Astrocyte of the hippocampus (primary cell): Measurements from ENCODE around the gene RPS19BP1.

Source experiments
- DNase-seq: peaks from one replicate; pipeline ENCODE4 v3.0.0; 2011; ENCODE audit warnings: low read depth, low spot score

The RPS19BP1 gene, protein sequence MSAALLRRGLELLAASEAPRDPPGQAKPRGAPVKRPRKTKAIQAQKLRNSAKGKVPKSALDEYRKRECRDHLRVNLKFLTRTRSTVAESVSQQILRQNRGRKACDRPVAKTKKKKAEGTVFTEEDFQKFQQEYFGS

DNA sequence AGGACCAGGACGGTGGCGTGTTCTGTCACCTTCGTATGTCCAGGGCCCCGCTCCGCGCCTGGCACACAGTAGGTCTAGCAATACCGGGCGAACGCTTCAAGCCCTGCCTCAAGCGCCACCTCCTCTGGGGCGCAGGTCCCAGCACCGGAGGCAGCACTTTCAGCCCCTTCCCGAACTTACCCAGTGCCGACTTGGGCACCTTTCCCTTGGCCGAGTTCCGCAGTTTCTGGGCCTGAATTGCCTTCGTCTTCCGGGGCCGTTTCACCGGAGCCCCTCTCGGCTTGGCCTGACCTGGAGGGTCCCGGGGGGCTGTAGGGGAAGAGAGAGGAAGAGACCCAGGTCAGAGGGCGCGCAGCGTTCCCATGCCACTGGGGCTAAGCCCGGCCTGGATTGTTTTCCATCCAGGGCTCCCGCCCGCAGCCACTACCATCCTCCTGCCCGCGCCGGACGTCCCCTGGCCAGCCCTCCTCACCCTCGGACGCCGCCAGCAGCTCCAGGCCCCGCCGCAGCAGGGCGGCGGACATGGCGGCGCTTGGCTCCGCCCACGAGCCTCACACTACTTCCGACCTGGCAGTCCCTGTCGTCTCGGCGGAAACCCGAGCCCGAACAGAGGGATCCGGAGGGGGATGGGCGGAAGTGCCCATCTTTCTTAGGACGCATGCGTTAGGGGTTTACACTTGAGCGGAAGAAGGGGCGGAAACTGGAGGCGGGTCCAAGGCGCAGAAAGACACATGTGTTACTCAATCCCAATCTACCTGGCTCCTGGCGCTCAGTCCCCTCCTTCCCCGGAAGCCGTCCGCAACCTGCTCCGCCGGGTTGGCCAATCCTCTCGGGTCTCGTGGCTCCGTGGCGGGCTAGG is at the start of gene RPS19BP1:
TSS of gene RPS19BP1 (minus strand) at position 534 of the 859 bp plus-strand sequence. CDS start at position 524, 10 bp downstream.
- peak; percentile 100 for DNase-seq

DNA sequence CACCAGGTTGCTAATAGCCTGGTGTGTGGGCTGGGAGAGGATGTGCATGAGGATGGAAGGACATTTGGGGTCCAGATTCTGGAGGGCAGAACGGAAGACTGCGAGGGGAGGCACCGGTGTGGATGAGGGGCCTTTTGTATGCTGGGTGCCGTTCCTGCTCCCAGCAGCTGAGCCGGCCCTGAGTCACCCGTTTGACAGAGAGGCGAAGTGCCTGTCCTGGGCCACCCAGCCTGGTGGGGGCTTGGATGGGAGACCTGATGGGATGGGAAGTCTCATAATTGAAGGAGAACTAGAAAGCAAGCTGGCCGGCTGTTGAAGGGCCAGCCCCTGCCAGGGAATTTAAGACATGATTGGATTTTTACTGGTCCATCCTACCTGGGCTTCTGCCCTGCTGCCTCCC is 48.8 kb upstream of the RPS19BP1 start:
- DNase-seq: no peak

DNA sequence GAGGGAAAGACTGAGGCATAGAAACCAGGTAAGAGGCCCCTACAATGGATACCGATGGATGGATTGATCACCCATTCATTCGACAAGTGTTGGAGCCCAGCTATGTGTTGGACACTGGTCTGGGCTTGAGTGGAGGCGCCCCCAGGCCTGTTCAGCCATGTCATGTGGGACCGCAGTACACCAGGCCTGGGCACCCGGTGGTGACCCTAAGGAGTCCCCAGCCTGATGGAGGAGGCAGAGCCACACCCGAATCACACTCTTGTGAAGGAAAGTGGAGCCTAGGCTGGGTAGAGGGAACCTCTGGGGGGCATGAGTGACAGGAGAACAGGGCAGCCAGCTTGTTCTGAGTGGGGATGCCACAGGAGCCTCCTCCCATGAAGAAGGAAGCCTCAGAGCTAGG is 48.2 kb upstream of the RPS19BP1 start:
- no peak for DNase-seq

DNA sequence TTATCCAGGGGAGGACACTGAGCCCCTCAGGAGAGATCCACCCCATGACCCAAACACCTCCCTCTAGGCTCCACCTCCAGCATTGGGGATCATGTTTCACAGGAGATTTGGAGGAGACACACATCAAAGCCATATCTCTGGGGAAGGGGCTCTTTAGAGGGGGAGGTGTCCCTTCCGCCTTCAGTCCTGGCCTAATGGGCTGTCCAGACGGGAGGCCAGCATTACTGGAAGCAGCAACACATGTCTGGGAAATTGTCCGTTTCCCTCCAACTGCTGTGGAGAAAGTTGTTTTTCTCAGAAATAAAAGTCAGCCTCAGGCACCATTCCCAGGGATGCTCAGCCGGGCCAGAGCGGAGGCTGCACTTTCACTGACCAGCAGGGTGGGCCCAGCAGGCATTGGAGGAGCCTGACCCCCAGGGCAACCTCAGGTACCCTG is 47.5 kb upstream of the RPS19BP1 start:
- DNase-seq: no peak

DNA sequence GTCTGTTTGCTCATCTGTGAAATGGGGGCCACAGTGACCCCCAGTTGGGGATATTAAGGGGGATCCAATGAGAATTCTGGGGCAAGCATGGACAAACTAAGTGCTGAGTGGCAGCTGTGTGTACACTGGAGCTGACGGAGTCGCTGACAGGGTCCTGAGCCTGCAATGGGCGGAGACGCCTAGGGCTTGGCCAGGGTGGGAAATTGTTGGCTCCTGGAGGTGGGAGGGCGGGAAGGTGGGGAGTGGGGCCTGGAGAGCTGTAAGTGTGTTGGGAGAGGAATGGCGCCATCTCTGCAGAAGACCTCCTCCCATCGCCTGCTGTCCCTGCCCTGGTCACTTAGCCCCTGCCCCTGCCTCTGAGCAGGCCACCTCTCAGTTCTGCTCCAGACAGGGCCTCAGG is 45.4 kb upstream of the RPS19BP1 start:
- no peak for DNase-seq

DNA sequence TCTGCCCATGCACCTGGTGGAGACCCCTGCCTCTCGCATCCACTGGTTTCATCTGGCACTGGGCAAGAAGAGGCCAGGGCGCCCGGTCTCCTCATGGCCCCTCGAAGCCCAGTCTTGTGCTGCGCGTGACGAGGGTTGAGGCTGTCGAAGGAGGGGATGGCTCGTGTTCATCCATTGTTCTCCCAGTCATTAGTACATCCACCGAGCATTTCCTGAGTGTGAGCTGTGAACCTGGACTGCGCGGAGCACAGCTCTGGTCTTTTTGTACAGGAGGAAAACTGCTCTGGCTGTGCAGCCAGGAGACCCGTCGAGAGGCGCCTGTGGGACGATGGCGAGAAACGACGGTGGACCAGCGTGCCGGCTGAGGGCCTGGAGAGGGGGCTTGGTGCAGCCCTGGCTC is 44.8 kb upstream of the RPS19BP1 start:
- no peak for DNase-seq

DNA sequence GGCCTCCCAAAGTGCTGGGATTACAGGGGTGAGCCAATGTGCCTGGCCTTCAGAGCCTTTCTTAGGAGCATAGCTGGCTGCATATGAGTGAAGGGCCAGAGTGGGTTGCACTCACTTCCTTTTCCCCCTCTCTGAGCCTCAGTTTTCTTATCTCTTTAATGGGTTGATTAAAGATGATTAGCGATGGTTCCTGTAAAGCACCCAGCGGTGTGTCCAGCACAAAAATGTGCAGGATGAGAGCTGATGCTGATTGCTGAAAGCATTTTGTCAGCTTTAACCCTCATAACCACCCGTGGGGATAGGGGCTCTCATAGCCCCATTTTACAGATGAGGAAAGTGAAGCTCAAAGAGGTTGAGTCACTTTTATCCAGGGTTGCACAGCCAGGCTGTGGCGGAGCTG is 43.5 kb upstream of the RPS19BP1 start:
- DNase-seq: no peak

DNA sequence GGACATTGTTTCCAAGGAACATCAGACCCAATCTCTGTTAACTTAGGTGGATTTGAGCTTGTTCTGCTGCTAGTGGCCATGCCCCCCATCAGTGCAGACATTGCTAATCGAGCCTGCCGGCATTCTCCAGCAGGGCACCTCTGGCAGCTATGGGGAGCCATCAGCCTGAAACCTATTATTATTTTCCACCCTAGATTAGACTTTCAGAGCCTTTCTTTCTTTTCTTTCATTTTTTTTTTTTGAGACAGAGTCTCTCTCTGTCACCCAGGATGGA is 42.9 kb upstream of the RPS19BP1 start:
- no peak for DNase-seq

DNA sequence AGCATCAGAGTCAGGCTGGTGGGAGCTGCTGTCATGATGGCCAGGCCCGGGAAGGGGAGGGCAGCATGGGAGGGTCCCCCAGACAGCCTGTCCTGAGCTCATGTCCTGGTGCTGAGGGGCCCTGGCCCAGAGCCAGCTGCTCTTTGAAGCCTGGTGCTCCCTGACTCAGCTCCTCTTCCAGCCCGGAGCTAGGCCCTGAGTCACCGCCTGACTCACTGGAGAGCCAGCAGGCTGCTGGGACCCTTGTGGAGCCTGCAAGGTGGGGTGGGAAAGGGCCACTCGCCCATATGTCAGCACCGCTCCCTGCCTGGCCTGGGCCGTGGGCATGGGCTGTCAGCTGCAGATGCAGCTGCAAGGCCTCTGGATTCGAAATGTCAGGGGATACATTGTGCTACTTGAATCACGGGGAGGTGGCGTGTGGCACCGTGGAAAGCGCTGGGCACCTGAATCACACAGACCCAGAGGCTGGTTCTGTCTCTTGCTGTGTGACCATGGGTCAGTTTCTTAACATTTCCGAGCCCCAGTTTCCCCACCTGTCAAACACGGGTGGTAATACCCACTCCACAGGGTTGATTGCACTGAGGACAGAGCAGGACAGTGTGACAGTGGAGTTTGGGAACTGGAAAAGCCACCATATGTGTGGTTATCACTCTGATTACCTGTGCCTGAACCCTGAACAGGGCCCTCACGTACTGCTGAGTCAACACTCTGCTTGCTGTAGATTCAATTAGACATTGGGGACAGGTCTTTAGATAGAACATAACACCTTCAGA is 42.4 kb upstream of the RPS19BP1 start:
- DNase-seq: peak; percentile 91

DNA sequence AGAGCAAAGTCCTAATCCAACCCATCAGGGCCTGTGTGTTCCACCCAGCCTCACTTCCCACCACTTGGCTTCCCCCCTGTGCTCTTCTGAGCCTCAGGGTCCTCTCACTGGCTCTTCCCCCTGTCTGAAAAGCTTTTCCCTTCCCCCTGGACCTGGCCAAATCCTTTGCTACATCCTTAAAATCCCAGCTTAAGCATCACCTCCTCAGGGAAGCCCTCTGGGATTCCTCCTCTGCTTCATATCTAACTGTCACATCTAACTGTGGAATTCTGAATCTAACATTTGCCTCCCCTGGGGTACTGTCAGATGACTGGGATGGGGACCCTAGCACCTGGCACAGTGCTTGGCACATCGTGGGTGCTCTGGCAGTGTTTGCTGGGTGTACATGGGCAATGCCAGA is 39.0 kb upstream of the RPS19BP1 start:
- no peak for DNase-seq

DNA sequence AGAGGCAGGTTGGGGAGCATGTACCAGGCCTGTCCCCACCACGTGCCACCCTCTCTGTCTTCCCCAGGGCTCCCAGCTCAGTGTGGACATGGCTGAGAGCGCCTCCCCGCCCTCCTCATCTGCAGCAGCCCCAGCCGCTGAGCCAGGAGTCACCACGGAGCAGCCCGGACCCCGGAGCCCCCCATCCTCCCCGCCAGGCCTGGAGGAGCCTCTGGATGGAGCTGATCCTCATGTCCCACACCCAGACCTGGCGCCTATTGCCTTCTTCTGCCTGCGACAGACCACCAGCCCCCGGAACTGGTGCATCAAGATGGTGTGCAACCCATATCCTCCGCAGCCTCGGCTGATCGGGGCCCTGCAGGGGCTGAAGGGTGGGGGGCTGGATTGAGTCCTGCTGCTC is 38.1 kb upstream of the RPS19BP1 start, which contains the start of gene CACNA1I:
TSS of gene CACNA1I (plus strand) at position 89 of the 400 bp plus-strand sequence. CDS start at position 89, 0 bp downstream.
- DNase-seq: no peak

DNA sequence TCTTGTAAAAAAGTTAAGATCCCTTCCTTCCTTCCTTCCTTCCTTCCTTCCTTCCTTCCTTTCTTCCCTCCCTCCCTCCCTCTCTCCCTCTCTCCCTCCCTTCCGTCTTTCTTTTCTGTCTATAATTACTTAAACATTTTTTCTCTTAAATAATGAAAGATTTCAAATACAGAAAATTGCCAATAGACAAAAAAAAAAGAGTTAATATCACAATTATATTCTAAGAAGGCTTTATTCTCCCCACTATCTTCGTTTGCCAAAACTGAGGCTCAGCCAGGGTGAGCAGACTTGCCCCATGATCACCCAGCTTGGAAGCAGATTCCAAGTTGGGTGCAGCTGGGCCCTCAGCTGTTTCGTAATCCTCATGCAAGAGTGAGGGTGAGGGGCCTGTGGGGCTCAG is 37.7 kb upstream of the RPS19BP1 start:
- DNase-seq: no peak

DNA sequence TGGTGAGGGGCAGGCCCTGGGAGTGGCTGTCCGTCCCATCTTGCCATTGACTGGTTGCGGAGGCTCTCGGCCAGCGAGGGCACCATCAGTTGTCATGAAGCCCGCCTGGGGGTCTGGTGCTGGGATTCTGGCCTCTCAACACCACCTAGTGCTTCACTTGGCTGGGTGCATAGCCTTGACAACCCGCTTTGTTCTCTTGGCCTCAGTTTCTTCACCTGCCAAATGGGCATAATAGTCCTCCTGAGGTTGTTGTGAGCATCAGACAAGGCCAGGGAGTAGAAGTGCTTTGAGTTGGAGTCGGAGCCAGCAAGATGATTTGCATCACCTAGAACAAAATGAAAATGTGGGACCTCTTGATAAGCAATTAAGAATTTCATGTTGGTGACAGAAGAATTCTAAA is 36.5 kb upstream of the RPS19BP1 start:
- DNase-seq: no peak

DNA sequence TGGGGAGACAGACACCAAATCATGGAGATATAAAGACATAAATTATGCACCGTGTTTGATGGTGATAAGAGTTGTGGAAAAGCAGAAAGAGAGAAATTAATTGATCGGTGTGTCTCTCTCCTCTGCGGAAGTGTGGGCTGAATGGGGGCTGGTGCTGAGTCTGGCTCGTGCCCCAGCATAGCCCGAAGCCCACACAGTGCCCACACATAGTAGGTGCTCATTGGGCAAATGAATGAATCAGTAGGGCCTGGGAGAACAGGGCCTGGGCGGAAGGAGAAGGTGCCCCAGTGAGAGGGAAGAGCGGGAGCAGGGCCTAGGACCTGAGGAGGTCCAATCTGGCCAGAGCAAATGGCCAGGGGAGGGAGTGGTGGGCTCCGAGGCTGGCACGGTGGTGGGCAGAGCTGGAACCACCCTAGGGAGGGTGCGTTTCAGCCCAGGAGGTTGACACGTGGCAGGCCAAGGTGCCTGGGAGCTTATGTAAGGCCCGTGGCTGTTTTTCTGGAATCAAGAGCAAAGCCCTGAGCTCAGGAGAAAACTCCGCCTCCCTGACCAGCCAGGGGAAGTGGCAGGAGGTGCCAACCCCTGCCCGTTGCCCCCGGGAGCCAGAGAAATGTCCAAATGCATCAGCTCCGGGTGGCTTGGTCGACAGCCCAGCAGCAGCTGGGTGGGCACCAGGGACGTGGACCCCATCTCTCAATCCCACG is 35.9 kb upstream of the RPS19BP1 start:
- DNase-seq: no peak

DNA sequence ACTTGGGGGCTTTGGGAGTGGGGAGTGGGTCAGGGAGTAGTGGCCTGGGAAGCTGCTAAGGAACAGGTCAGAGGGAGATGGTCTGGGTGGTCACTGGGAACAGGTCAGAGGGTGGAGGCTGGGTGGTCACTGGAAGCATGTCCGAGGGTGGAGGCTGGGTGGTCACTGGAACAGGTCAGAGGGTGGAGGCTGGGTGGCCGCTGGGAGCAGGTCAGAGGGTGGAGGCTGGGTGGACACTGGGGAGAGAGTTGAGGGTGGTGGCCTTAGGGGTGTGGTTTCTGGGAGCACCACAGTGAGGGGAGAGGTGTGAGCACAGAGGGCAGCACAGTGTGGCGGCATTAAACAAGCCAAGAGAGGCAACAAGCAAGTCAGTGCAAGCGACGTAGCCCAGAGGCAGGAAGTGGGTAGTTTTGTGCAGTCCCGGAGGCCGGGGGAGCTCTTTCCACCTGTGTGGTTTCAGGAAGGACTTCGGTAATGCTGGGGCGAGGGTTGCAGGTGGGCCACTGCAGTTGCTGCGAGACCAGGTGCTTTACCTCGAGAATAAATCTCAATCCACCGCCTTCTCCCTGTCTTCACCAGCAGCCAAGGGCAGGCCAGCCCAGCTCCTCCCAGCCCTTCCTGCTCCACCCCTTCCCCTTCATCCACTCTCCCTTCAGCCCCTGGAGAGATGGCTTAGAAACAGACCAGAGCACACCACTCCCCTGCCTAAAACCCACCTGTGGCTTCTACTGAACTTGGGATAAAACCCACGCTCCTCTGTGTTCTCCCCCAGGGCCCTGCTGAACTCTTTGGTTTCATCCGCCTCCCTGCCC is 34.8 kb upstream of the RPS19BP1 start:
- DNase-seq: no peak

DNA sequence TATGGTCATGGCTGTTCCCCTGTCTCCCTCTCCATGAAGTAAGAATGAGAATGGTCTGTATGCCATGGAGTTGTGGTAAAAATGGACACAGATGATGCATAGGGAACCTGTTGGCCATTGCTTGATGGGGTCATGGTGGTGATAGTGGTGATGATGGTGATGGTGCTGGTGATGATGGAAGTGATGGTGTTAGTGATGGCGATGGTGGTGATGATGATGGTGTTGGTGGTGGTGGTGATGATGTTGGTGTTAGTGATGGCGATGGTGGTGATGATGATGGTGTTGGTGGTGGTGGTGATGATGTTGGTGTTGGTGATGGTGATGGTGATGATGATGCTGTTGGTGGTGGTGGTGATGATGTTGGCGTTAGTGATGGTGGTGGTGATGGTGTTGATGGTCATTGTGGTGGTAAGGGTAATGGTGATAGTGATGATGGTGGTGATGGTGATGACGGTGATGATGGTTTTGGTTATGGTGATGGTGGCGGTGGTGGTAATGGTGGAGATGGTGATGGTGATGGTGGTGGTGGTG is 32.9 kb upstream of the RPS19BP1 start:
- DNase-seq: no peak

DNA sequence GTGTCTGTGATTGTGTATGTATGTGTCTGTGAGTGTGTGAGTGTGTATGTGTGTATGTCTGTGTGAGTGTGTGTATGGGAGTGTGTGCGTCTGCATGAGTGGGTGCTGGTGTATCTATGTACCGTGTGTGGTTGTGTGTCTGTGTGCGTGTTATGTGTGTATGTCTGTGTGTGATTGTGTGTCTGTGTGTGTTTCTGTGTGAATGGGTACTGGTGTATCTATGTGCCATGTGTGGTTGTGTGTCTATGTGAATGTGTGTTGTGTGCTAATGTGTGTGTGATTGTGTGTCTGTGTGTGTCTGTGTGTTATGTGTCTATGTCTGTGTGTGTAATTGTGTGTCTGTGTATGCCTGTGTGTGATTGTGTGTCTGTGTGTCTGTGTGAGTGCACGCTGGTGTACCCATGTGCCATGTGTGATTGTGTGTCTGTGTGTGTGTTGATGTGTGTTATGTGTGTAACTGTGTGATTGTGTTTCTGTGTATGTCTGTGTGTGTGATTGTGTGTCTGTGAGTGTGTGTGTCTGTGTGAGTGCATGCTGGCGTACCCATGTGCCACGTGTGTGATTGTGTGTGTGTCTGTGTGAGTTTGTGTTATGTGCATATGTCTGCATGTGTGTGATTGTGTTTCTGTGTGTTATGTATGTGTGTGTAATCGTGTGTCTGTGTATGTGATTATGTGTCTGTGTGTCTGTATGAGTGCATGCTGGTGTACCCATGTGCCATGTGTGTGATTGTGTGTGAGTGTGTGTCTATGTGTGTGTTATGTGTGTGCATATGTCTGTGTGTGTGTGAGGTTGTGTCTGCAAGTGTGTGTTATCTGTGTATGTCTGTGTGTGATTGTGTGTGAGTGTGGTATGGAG is 31.3 kb upstream of the RPS19BP1 start:
- DNase-seq: no peak

DNA sequence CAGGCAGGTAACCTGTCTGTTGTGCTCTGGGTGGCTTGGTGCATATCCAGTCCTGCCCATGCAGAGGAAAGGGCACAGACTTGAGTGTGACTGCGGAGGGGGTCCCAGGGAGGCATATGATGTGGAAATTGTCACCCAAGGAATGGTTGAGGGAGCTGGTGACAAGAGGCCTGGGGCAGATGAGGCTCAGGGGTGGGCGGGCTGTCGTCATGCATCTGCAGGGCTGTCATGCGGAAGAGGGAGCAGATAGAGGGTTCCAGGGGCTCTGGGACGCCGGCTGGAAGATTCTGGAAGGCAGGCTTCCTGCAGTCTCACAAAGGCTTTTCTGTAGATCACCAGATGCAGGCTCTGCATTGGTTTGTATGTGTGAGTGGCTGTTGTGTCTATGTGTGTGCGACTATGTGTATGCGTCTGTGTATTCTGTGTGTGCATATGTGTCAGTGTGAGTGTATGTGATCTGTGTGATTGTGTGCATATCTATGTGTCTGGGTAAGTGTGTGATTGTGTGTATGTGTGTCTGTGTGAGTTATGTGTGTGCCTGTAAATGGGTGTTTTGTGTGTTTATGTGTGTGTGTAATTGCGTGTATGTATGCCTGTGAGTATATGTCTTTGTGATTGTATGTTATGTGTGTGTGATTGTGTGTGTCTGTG is 30.4 kb upstream of the RPS19BP1 start:
- no peak for DNase-seq

DNA sequence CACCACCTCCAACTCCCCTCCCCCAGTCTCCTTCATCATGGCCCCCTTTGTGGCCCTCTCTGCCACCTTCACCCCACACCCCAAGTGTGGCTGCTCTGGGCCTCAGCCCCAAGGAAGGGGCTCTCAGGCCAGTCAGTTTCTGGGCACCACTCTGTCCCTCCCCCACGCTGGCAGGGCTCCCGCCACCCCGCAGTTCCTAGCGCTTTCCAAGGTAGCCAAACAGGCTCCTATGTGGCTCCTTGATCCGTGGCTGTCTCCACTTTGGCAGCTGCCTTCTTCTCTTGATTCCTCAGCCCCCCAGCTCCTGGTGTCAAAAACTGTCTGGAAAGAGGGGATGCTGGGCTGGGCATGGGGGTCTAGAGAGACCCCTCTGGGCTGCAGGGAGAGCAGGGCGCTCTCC is 27.6 kb upstream of the RPS19BP1 start:
- no peak for DNase-seq
